Breast epithelium (tissue), 3 donors: Measurements from ENCODE around the gene SYTL3.

Source experiments
- POLR2A ChIP-seq: fragments of 450-650 bp; IDR thresholded peaks from one replicate; pipeline ENCODE4 v1.6.1; 2016; ENCODE audit warnings: antibody characterized with exemption, mild to moderate bottlenecking, moderate library complexity
- TF ChIP-seq, protein P1 (sequence below), 3 donors: fragments of 450-650 bp; IDR thresholded peaks; one replicate each; pipeline ENCODE4 v1.5.1; 2016 to 2017; ENCODE audit warnings: antibody characterized with exemption in 3 of 3, mild to moderate bottlenecking in 3 of 3, moderate library complexity in 3 of 3

GRCh38 chr6:158611541-158612370 lies 38.1 kb upstream of the SYTL3 start:
- TF ChIP-seq, protein P1, sequence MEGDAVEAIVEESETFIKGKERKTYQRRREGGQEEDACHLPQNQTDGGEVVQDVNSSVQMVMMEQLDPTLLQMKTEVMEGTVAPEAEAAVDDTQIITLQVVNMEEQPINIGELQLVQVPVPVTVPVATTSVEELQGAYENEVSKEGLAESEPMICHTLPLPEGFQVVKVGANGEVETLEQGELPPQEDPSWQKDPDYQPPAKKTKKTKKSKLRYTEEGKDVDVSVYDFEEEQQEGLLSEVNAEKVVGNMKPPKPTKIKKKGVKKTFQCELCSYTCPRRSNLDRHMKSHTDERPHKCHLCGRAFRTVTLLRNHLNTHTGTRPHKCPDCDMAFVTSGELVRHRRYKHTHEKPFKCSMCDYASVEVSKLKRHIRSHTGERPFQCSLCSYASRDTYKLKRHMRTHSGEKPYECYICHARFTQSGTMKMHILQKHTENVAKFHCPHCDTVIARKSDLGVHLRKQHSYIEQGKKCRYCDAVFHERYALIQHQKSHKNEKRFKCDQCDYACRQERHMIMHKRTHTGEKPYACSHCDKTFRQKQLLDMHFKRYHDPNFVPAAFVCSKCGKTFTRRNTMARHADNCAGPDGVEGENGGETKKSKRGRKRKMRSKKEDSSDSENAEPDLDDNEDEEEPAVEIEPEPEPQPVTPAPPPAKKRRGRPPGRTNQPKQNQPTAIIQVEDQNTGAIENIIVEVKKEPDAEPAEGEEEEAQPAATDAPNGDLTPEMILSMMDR (IDR thresholded peaks at IDR 0.05): no peak
- TF ChIP-seq POLR2A: no peak
